Effector CD8-positive, alpha-beta T cell (primary cell): ENCODE data around the gene PRODH.
"Not testable (repeated sequence)": the region's sequence is repeated elsewhere in the genome, so short reads cannot be mapped to it uniquely, and the experiment has no call there.

Experiments used
- DNase-seq: peaks from one replicate; lab custom pipeline; 2025; lab: John Stamatoyannopoulos, UW
- total RNA-seq, 4 experiments: gene quantifications; one replicate each; lab custom pipeline; 2026; lab: John Stamatoyannopoulos, UW

PRODH gene, protein sequence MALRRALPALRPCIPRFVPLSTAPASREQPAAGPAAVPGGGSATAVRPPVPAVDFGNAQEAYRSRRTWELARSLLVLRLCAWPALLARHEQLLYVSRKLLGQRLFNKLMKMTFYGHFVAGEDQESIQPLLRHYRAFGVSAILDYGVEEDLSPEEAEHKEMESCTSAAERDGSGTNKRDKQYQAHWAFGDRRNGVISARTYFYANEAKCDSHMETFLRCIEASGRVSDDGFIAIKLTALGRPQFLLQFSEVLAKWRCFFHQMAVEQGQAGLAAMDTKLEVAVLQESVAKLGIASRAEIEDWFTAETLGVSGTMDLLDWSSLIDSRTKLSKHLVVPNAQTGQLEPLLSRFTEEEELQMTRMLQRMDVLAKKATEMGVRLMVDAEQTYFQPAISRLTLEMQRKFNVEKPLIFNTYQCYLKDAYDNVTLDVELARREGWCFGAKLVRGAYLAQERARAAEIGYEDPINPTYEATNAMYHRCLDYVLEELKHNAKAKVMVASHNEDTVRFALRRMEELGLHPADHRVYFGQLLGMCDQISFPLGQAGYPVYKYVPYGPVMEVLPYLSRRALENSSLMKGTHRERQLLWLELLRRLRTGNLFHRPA
- total RNA-seq, result 0 reads per million in 4 experiments

GRCh38 chr22:18935889-18936529 lies at the start of gene PRODH:
Gene PRODH, minus strand, starts transcription at chr22:18936293. Its CDS starts 6 bp downstream, at chr22:18936287.
- DNase-seq, result no peak

- DNase-seq, result no peak
These were observed 49.7 kb upstream of the PRODH start for GRCh38 chr22:18985780-18986179.

GRCh38 chr22:18984564-18984963 lies 48.5 kb upstream of the PRODH start:
- no peak for DNase-seq

DNA sequence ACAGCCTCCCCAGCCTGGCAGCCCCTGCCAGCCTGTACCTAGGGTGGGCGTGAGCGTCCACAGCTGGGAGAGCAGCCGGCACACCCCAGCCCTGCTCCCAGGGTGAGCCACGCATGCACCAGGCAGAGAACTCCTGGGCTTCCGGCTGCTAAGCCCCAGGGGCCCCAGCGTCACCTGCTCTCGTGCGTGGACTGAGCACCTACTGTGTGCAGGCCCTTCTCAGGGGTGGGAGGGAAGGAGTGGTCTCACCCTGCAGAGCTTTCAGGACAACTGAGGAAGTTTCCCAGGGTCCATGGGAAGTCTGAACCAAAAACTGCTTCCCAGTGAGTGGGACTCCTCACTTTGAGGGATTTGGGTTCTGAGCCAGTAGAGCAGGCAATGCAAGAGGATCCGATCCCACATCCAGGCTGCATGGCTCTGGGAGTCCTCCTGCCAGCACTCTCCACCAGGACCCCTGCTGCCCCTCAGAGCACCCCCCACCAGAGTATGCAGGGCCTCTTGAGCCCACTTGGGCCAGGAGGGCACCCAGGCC lies 47.1 kb upstream of the PRODH start:
- no peak for DNase-seq

- DNase-seq, result no peak
These were observed 44.7 kb upstream of the PRODH start for GRCh38 chr22:18980829-18981228.

- no peak for DNase-seq
These were observed 43.9 kb upstream of the PRODH start for GRCh38 chr22:18979957-18980356.

- DNase-seq, result no peak
These were observed 42.4 kb upstream of the PRODH start for GRCh38 chr22:18978506-18978905.

- no peak for DNase-seq
These were observed 41.8 kb upstream of the PRODH start for GRCh38 chr22:18977824-18978425.

GRCh38 chr22:18976197-18976751 lies 40.2 kb upstream of the PRODH start:
- no peak for DNase-seq

DNA sequence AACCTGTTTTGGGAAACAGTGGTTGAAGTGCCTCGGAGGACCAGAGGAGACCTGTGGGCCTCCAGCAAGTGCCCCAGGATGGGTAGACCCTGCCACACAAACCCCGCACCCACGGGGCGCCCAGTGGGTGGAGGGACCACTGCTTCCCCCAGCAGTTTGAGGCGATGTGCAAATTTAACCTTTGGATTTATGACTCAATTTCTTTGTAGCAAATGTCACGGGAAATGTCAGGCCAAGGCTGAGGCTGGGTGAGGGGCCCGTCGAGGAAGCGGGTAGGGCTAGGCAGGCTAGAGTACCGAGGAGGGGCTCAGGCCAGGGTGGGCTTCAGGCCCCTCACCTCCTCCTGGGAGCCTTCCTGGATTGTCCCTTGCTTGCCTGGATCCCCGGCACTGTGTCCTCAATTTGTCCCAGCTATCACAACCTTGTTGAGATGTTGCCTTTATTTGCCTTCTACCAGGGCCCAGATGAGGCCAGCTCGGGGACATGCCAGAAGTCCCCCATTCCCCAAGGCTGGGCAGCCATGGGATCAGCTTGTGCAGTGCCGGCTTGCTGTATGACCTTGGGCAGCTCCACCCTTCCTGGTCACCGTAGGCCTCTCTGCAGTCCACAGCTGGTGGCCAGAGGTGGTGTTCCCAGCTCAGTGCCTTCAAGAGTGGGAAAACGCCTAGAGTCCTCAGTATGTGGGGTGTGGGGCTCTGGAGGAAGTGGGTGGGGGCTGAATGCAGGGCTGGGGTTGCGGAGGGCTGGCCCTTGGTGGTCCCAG lies 39.5 kb upstream of the PRODH start:
- no peak for DNase-seq

- DNase-seq, result no peak
These were observed 38.5 kb upstream of the PRODH start for GRCh38 chr22:18974477-18975180.

DNA sequence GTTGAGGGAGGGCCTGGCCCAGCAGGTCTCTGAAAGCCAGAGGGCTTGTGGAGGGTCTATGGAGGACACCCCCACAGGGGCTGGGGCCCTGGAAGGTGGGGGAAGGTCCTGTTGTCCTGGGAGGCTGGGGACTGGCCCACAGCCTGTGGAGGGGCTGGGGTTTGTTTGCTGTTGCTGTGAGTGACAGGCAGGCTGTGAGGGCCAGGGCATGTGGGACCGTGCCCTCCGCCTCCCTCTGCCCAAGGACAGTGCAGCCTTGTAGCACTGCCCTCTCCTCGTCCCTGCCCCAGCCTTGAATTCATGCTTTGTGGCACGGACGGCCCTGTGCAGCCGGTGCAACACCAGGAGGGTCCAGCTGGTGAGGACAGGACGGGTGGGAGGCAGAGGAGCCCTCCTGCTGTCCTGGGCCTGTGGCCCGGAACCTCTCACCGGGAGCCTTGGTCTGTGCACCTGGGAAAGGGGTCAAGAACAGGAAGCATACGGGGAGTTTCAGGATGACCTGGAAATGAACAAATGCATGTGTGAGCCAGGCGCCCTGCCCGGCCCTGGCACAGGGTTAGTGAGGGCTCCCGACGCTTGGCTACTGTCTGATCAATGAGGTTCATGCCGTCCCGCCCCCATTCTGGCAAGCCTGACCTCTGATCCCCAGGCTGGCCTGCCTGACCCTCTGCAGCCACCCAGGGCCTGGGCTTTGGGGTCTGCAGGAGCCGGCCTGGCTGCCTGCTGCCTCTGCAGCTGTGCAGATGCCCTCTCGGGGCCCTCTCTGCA lies 37.4 kb upstream of the PRODH start:
- no peak for DNase-seq

DNA sequence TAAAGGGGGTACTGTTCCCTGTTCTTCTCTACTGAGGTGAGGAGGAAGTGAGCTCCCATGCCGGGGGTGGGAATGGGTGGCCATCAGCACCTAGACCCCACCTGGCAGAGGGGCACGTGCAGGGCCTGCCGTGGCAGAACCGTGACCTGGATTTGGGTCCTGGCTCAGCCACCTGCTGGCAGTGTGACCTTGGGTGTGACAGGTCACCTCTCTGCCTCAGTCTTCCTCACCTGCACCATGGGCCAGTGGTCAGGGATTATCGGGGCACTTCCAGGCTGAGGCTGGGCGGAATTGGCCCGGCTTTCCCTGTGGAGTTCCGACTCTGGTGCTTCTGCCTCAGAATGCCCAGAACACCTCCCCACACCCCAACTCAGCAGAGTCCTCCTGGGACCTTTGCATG lies 36.5 kb upstream of the PRODH start:
- not testable (repeated sequence) for DNase-seq

- not testable (repeated sequence) for DNase-seq
These were observed 35.9 kb upstream of the PRODH start for GRCh38 chr22:18972029-18972428.

GRCh38 chr22:18971321-18971751 lies 35.2 kb upstream of the PRODH start:
- no peak for DNase-seq

GRCh38 chr22:18970948-18971315 lies 34.8 kb upstream of the PRODH start:
- no peak for DNase-seq

DNA sequence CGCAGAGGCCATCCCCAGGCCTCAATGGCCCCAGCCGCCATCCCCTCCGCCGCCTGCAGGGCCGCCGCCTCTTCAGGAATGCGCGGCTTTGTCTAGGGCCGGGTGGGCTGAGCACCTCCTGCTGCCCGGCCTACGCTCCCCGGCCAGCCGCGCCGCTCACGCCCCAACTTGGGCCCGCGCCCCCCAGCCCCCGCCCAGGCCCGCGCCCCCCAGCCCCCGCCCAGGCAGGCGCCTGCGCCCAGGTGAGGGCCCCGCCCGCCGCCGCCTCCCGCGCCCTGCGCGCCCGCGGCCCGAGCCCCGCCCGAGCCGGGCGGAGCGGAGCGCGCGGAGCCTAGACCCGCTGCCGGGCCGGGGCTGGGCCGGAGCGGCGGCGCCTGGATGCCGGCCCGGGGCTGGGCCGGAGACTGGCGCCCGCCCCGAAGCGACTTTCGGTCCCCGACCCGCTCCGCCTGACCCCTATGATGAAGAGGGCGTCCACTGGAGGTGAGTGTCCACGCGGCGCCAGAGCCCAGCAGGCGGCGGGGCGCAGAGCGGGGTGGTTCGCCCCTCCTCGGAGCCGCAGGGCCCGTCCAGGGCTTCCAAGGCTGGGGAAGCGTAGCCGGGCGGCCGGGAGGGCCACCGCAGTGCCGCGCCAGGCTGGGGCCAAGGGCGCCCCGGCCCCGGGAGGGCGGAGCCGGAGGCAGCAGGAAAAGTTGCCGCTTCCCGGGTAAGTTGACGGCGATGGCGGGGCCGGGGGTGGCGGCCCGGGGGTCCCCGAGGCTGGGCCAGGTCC lies 34.3 kb upstream of the PRODH start:
- no peak for DNase-seq

GRCh38 chr22:18969158-18969942 lies 33.3 kb upstream of the PRODH start:
- not testable (repeated sequence) for DNase-seq
